Epidermal melanocyte (primary cell): ENCODE results near the gene MKRN2.
"Not testable (repeated sequence)": the region's sequence is repeated elsewhere in the genome, so short reads cannot be mapped to it uniquely, and the experiment has no call there.

ENCODE experiments used
- DNase-seq: peaks from one replicate; pipeline ENCODE4 v3.0.0; 2011; ENCODE audit warnings: low spot score; ENCODE audit not compliant: insufficient read length

Gene MKRN2

GRCh38 chr3:12586403-12586802 is 29.5 kb downstream of the MKRN2 start:
- DNase-seq = no peak

GRCh38 chr3:12588039-12589009 is 31.4 kb downstream of the MKRN2 start:
- DNase-seq = no peak

- DNase-seq = no peak
Measured at GRCh38 chr3:12590096-12590495, 33.2 kb downstream of the MKRN2 start.

GRCh38 chr3:12591456-12591855 is 34.6 kb downstream of the MKRN2 start:
- no peak for DNase-seq

GRCh38 chr3:12591997-12592715 is 35.3 kb downstream of the MKRN2 start:
- DNase-seq = no peak

- no peak for DNase-seq
Measured at GRCh38 chr3:12593473-12593872, 36.6 kb downstream of the MKRN2 start.

- DNase-seq = no peak
Measured at GRCh38 chr3:12598890-12599289, 42.0 kb downstream of the MKRN2 start.

- DNase-seq = no peak
Measured at GRCh38 chr3:12601072-12601471, 44.2 kb downstream of the MKRN2 start.

GRCh38 chr3:12603969-12604368 is 47.1 kb downstream of the MKRN2 start:
- DNase-seq = no peak

GRCh38 chr3:12608376-12608775 is 51.5 kb downstream of the MKRN2 start:
- DNase-seq = no peak

- no peak for DNase-seq
Measured at GRCh38 chr3:12611117-12611516, 54.2 kb downstream of the MKRN2 start.

- no peak for DNase-seq
Measured at GRCh38 chr3:12612514-12613226, 55.8 kb downstream of the MKRN2 start.

- no peak for DNase-seq
Measured at GRCh38 chr3:12613250-12613649, 56.4 kb downstream of the MKRN2 start.

GRCh38 chr3:12615266-12615665 is 58.4 kb downstream of the MKRN2 start:
- DNase-seq = no peak

GRCh38 chr3:12618426-12618825 is 61.5 kb downstream of the MKRN2 start:
- DNase-seq = no peak

GRCh38 chr3:12620305-12620704 is 63.4 kb downstream of the MKRN2 start:
- no peak for DNase-seq

GRCh38 chr3:12620729-12621128 is 63.8 kb downstream of the MKRN2 start:
- no peak for DNase-seq

GRCh38 chr3:12622335-12622734 is 65.4 kb downstream of the MKRN2 start:
- no peak for DNase-seq

GRCh38 chr3:12624056-12624455 is 67.2 kb downstream of the MKRN2 start:
- DNase-seq = no peak

- DNase-seq = not testable (repeated sequence)
Measured at GRCh38 chr3:12624964-12625363, 68.1 kb downstream of the MKRN2 start.

GRCh38 chr3:12627370-12627769 is 70.5 kb downstream of the MKRN2 start:
- no peak for DNase-seq

GRCh38 chr3:12628813-12629212 is 71.9 kb downstream of the MKRN2 start:
- DNase-seq = no peak
